Tibial nerve (tissue), 4 donors: ENCODE data around the gene OR8B12. TPM values are rescaled to one million over a fixed set of nuclear protein-coding genes. Genes with fewer than 3 reads are reported as not detected.

Experiments
- DNase-seq, 2 donors: peaks; one replicate each; pipeline ENCODE4 v3.0.0-alpha.2; 2019; ENCODE audit warnings: low spot score in 2 of 2
- H3K27ac ChIP-seq, 4 donors: fragments of 200-600 bp; sonication (generic) in 3 of 4; one replicate each; pipeline ENCODE4 v1.5.1; 2017 to 2019; ENCODE audit warnings: mild to moderate bottlenecking in 1 of 4
- H3K27me3 ChIP-seq, 2 donors: fragments of 200-600 bp; sonication (generic) in 1 of 2; one replicate each; pipeline versions ENCODE4 v1.5.1 to v1.6.0; 2017 to 2019
- H3K36me3 ChIP-seq, 3 donors: fragments of 200-600 bp; sonication (generic); one replicate each; pipeline ENCODE4 v1.5.1; 2018 to 2019
- H3K4me1 ChIP-seq, 4 donors: fragments of 200-600 bp; sonication (generic) in 3 of 4; one replicate each; pipeline ENCODE4 v1.5.1; 2017 to 2019
- H3K4me3 ChIP-seq, 4 donors: fragments of 200-600 bp; sonication (generic) in 3 of 4; one replicate each; pipeline ENCODE4 v1.5.1; 2017 to 2019; ENCODE audit warnings: mild to moderate bottlenecking in 1 of 4, moderate library complexity in 1 of 4
- H3K9me3 ChIP-seq, 4 donors: fragments of 200-600 bp; sonication (generic) in 3 of 4; one replicate each; pipeline ENCODE4 v1.5.1; 2017 to 2019
- EP300 ChIP-seq, 2 donors: sonication (generic); formaldehyde crosslinking; IDR thresholded peaks; one replicate each; pipeline ENCODE4 v1.6.1; 2017; ENCODE audit warnings: antibody characterized with exemption in 2 of 2, mild to moderate bottlenecking in 1 of 2
- POLR2A ChIP-seq, 2 donors: fragments of 450-650 bp; IDR thresholded peaks; one replicate each; pipeline ENCODE4 v1.6.1; 2017; ENCODE audit warnings: antibody characterized with exemption in 2 of 2, mild to moderate bottlenecking in 2 of 2, moderate library complexity in 2 of 2
- WGBS, 2 donors: methylation state at CpG; one replicate each; pipeline ENCODE4 v1.1.5; 2018; 5-methylcytosine and 5-hydroxymethylcytosine counted together
- total RNA-seq, 4 donors: library from RNA; depleted of rRNA; stranded (reverse); fragments of >200 nt; gene quantifications; one replicate each; pipeline ENCODE4 v1.1.0, GENCODE V29; 2016
- TF ChIP-seq, protein P1 (sequence below), 5 experiments: fragments of 200-600 bp in 3 of 5; fragments of 450-650 bp in 2 of 5; sonication (generic) in 3 of 5; IDR thresholded peaks; one replicate each; pipeline ENCODE4 v1.5.1; 2016 to 2019; ENCODE audit warnings: antibody characterized with exemption in 5 of 5, mild to moderate bottlenecking in 3 of 5, moderate library complexity in 2 of 5

Gene OR8B12
- total RNA-seq, 4 donors from 2014 or later: not detected

DNA sequence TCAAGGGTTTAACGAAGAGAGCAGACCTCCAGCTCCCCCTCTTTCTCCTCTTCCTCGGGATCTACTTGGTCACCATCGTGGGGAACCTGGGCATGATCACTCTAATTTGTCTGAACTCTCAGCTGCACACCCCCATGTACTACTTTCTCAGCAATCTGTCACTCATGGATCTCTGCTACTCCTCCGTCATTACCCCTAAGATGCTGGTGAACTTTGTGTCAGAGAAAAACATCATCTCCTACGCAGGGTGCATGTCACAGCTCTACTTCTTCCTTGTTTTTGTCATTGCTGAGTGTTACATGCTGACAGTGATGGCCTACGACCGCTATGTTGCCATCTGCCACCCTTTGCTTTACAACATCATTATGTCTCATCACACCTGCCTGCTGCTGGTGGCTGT is 26.7 kb upstream of the OR8B12 start:
- WGBS, 2 donors: 83 to 84% methylated on average over 7 of the region's 7 CpGs
- no peaks in the 10 kb centered on the region for H3K27me3 ChIP-seq
- no peaks in the 10 kb centered on the region for H3K4me1 ChIP-seq
- no peaks in the 10 kb centered on the region for H3K9me3 ChIP-seq
- no peak for DNase-seq
- no peak overlapping the region for H3K27ac ChIP-seq
- H3K4me3 ChIP-seq: no peak overlapping the region
- TF ChIP-seq POLR2A (IDR thresholded peaks at IDR 0.05): no peak
- H3K36me3 ChIP-seq: no peaks in the 10 kb centered on the region

DNA sequence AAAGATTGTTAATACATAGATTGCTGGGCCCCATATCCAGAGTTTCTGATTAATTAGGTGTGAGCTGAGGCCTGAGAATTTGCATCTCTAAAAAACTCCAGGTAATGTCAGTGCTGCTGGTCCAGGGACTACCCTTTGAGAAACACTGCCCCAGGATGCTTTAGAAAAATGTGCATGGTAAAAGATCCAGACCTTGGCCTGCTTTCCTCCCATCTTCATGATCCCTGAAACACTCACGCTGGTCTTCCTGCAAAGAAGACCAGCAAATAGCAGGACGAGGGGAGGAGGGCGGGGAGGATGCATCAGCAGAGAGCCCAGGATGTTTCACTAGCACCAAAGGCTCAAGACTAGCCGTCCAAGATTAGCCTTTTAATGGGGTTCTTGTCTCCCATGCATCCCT is 26.2 kb upstream of the OR8B12 start, which contains the start of gene OR8A1:
TSS of gene OR8A1 (plus strand) at position 301 of the 400 bp plus-strand sequence. CDS start 123 bp downstream, outside the sequence.
- Histone ChIP-seq H3K4me3 (no peak within 1 kb of the TSS), H3K27me3 (no peaks in the 10 kb centered on the region), H3K36me3 (no peaks in the 10 kb centered on the region), H3K4me1 (no peaks in the 10 kb centered on the region), H3K27ac (no peak within 1 kb of the TSS), H3K9me3 (no peaks in the 10 kb centered on the region)
- 52 to 56% methylated on average over 4 of the region's 4 CpGs for WGBS, 2 donors
- no peak for TF ChIP-seq EP300 (IDR thresholded peaks at IDR 0.05)
- no peak for TF ChIP-seq POLR2A (IDR thresholded peaks at IDR 0.05)
- TF ChIP-seq, protein P1, sequence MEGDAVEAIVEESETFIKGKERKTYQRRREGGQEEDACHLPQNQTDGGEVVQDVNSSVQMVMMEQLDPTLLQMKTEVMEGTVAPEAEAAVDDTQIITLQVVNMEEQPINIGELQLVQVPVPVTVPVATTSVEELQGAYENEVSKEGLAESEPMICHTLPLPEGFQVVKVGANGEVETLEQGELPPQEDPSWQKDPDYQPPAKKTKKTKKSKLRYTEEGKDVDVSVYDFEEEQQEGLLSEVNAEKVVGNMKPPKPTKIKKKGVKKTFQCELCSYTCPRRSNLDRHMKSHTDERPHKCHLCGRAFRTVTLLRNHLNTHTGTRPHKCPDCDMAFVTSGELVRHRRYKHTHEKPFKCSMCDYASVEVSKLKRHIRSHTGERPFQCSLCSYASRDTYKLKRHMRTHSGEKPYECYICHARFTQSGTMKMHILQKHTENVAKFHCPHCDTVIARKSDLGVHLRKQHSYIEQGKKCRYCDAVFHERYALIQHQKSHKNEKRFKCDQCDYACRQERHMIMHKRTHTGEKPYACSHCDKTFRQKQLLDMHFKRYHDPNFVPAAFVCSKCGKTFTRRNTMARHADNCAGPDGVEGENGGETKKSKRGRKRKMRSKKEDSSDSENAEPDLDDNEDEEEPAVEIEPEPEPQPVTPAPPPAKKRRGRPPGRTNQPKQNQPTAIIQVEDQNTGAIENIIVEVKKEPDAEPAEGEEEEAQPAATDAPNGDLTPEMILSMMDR (IDR thresholded peaks at IDR 0.05): no peak
- no peak for DNase-seq

DNA sequence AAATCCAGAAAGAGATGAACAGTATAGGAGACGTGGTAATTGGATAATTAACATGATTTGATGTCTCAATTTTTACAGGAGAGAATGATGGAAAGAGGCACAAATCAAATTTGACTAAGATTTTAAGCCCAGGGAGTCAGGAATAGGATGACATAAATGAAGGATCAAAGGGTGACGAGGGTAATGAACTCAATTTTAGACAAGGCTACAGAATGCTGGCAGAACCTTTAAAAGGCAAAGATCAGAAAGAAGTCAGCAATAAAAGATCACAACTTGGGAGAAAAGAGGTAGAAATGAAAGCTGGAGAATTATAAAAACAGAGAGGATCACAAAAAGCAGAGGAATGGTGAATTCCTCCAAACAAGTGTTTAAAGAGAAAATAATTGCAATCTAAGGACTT is 13.4 kb upstream of the OR8B12 start:
- Histone ChIP-seq H3K4me1 (no peaks in the 10 kb centered on the region), H3K36me3 (no peaks in the 10 kb centered on the region), H3K9me3 (no peaks in the 10 kb centered on the region), H3K4me3 (no peak overlapping the region), H3K27me3 (no peaks in the 10 kb centered on the region), H3K27ac (no peak overlapping the region)
- TF ChIP-seq, protein P1 (IDR thresholded peaks at IDR 0.05): no peak
- TF ChIP-seq POLR2A (IDR thresholded peaks at IDR 0.05) (no peak), EP300 (IDR thresholded peaks at IDR 0.05) (no peak)
- 52 to 57% methylated on average over 2 of the region's 2 CpGs for WGBS, 2 donors
- DNase-seq: no peak

GRCh38 chr11:124551987-124552386 is 8.5 kb upstream of the OR8B12 start:
- Histone ChIP-seq H3K27ac (no peak overlapping the region), H3K9me3 (no peaks in the 10 kb centered on the region), H3K4me1 (no peaks in the 10 kb centered on the region), H3K4me3 (no peak overlapping the region), H3K27me3 (no peaks in the 10 kb centered on the region), H3K36me3 (no peaks in the 10 kb centered on the region)
- TF ChIP-seq, protein P1 (IDR thresholded peaks at IDR 0.05): no peak
- WGBS, 2 donors: 80 to 88% methylated on average over 4 of the region's 4 CpGs
- DNase-seq: no peak

- H3K4me3 ChIP-seq: no peak overlapping the region
- no peak overlapping the region for H3K27ac ChIP-seq
- no peaks in the 10 kb centered on the region for H3K4me1 ChIP-seq
- no peaks in the 10 kb centered on the region for H3K9me3 ChIP-seq
- no peaks in the 10 kb centered on the region for H3K36me3 ChIP-seq
- 82 to 84% methylated on average over 6 of the region's 6 CpGs for whole genome bisulfite sequencing, 2 donors
- H3K27me3 ChIP-seq: no peaks in the 10 kb centered on the region
- TF ChIP-seq, protein P1 (IDR thresholded peaks at IDR 0.05): no peak
- TF ChIP-seq POLR2A (IDR thresholded peaks at IDR 0.05): no peak
- TF ChIP-seq EP300 (IDR thresholded peaks at IDR 0.05): no peak
- no peak for DNase-seq
These were observed 7.7 kb upstream of the OR8B12 start for GRCh38 chr11:124551189-124551588.

DNA sequence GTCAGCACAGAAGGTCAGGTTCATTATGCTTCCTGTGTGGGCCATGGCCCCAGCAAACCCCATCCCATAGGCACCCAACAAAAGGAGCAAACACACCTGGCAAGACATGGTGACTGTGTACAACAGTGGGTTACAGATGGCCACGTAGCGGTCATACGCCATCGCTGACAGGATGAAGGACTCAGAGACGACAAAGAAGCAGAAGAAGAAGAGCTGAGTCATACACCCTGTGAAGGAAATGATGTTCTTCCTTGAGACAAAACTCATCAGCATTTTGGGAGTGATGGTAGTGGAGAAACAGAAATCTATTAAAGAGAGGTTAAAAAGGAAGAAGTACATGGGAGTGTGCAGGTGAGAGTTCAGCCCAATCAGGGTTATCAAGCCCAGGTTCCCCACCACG is 309 bp downstream of the OR8B12 start:
- 82 to 91% methylated on average over 6 of the region's 6 CpGs for WGBS, 2 donors
- no peaks in the 10 kb centered on the region for H3K36me3 ChIP-seq
- DNase-seq: no peak

More for the DNA sequence above, 309 bp downstream of the OR8B12 start:
- TF ChIP-seq POLR2A (IDR thresholded peaks at IDR 0.05) (no peak), EP300 (IDR thresholded peaks at IDR 0.05) (no peak)
- TF ChIP-seq, protein P1 (IDR thresholded peaks at IDR 0.05): no peak
- no peaks in the 10 kb centered on the region for H3K9me3 ChIP-seq
- no peaks in the 10 kb centered on the region for H3K27me3 ChIP-seq
- no peak overlapping the region for H3K4me3 ChIP-seq
- H3K27ac ChIP-seq: no peak overlapping the region
- H3K4me1 ChIP-seq: peaks cover 0 to 3% (median 0%) of the 10 kb centered on the region in 4 donors
